Measurements from ENCODE around the gene NACA2. TPM values are rescaled to one million over a fixed set of nuclear protein-coding genes. Genes with fewer than 3 reads are reported as not detected.

NACA2 gene
- total RNA-seq, 1 experiment from 2014 or later = not detected

GRCh38 chr17:61543786-61544415 lies 47.1 kb downstream of the NACA2 start:
- Histone ChIP-seq H3K4ac (ENCODE audit: low read depth, low read length) (no peak overlapping the region), H3K79me2 (ENCODE audit: insufficient read depth, low read length) (no peaks in the 10 kb centered on the region), H3K14ac (ENCODE audit: insufficient read depth, low read length) (no peak overlapping the region), H3K27ac (ENCODE audit: insufficient read length, low read depth, low read length) (no peak overlapping the region), H4K91ac (ENCODE audit: insufficient read length, low read depth, low read length) (no peak overlapping the region), H2BK5ac (ENCODE audit: insufficient read length, low read length) (no peak overlapping the region), H3K27me3 (ENCODE audit: insufficient read depth, low read length) (no peaks in the 10 kb centered on the region), H3K4me2 (ENCODE audit: insufficient read depth, insufficient read length, low read length) (no peak overlapping the region), H2BK15ac (ENCODE audit: low read depth, low read length) (no peak overlapping the region), H3K23me2 (ENCODE audit: insufficient read length, low read depth, low read length, poor library complexity, severe bottlenecking) (no peaks in the 10 kb centered on the region), H3K18ac (ENCODE audit: insufficient read length, low read depth, low read length) (no peak overlapping the region), H3K56ac (ENCODE audit: insufficient read length, low read depth, low read length) (no peak overlapping the region), H4K8ac (replicated peaks; ENCODE audit: insufficient read length, low read depth, low read length) (no peak overlapping the region), H3K4me1 (ENCODE audit: insufficient read depth, low read length) (no peaks in the 10 kb centered on the region), H3K9me3 (ENCODE audit: control insufficient read depth, low read depth, low read length) (no peaks in the 10 kb centered on the region), H3T11ph (ENCODE audit: low read length) (no peak overlapping the region), H3K79me1 (ENCODE audit: insufficient read depth, low read depth, low read length, poor library complexity, severe bottlenecking) (no peaks in the 10 kb centered on the region), H4K20me1 (ENCODE audit: control insufficient read depth, insufficient read depth, insufficient read length) (no peaks in the 10 kb centered on the region), H2BK120ac (ENCODE audit: low read depth, low read length, poor library complexity, severe bottlenecking) (no peak overlapping the region), H4K5ac (ENCODE audit: insufficient read length, low read depth, low read length) (no peak overlapping the region), H2AK5ac (ENCODE audit: insufficient read length, low read length) (no peak overlapping the region), H3K23ac (ENCODE audit: insufficient read length, low read depth, low read length) (no peak overlapping the region), H2BK20ac (ENCODE audit: low read depth, low read length, poor library complexity, severe bottlenecking) (no peak overlapping the region), H2BK12ac (ENCODE audit: insufficient read length, low read depth, low read length) (no peak overlapping the region), H2AFZ (ENCODE audit: low read length) (no peak overlapping the region), H3K9ac (ENCODE audit: extremely low read depth, insufficient read length, low read length) (no peak overlapping the region)
- Mint-ChIP-seq H3K4me1 (no peaks in the 10 kb centered on the region), H3K9me3 (peaks cover 14 to 33% of the 10 kb centered on the region in 2 experiments), H3K27me3 (ENCODE audit: low read depth) (peaks cover 3% of the 10 kb centered on the region), H3K4me3 (no peak overlapping the region), H3K36me3 (ENCODE audit: insufficient read depth in 1 of 3, low read depth in 3 of 3) (peaks cover 0 to 13% (median 6%) of the 10 kb centered on the region in 3 experiments; a peak in 4 of 7 replicates), H3K27ac (no peak overlapping the region)
- TF ChIP-seq, protein P1, sequence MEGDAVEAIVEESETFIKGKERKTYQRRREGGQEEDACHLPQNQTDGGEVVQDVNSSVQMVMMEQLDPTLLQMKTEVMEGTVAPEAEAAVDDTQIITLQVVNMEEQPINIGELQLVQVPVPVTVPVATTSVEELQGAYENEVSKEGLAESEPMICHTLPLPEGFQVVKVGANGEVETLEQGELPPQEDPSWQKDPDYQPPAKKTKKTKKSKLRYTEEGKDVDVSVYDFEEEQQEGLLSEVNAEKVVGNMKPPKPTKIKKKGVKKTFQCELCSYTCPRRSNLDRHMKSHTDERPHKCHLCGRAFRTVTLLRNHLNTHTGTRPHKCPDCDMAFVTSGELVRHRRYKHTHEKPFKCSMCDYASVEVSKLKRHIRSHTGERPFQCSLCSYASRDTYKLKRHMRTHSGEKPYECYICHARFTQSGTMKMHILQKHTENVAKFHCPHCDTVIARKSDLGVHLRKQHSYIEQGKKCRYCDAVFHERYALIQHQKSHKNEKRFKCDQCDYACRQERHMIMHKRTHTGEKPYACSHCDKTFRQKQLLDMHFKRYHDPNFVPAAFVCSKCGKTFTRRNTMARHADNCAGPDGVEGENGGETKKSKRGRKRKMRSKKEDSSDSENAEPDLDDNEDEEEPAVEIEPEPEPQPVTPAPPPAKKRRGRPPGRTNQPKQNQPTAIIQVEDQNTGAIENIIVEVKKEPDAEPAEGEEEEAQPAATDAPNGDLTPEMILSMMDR (conservative IDR thresholded peaks at IDR 0.05) = no peak
- no peak for DNase-seq
- no CpG with 5 or more reads among the region's 9 CpGs for WGBS (ENCODE audit: extremely low coverage, insufficient read length, low lambda C conversion rate)
